ENCODE data around the gene ADGRD2.

The ADGRD2 gene

DNA sequence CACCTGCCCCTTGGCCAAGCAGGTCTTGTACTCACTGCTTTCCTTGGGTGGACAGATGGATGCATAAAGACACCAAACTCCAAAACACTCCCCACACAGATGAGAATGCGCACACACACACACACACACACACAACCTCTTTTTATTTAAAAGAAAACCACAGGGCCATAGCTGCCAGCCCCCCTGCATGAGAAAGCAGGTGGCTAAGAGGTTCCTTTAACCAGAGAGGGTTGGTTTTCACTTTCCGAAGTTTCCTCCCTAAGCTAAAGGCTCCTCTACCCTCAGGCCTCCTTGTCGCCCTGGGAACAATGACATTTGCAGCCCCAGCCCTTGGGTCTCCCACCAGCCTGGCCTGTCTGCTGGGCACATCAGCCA, 45.8 kb downstream of the ADGRD2 start:
- H3K4me2 ChIP-seq (ENCODE audit: low read length): no peak overlapping the region
- no peak overlapping the region for H3K27ac ChIP-seq (ENCODE audit: low read length)
- no peaks in the 10 kb centered on the region for H3K36me3 ChIP-seq (replicated peaks; ENCODE audit: low read depth, low read length)
- no peaks in the 10 kb centered on the region for H4K20me1 ChIP-seq (ENCODE audit: insufficient read depth, low read length)
- no peak overlapping the region for H2AFZ ChIP-seq (ENCODE audit: low read depth, low read length)
- H3K4me1 ChIP-seq (ENCODE audit: low read length): peaks cover 4% of the 10 kb centered on the region; the same call in 1 of the 2 replicates
- H3K4me3 ChIP-seq (ENCODE audit: low read length): no peak overlapping the region
- no peak overlapping the region for H3K9ac ChIP-seq (ENCODE audit: low read length)
- H3K27me3 ChIP-seq (ENCODE audit: low read depth, low read length): 0 out of 2 replicates have a peak, but pooled peaks cover 3% of the 10 kb centered on the region
- no peaks in the 10 kb centered on the region for H3K79me2 ChIP-seq (ENCODE audit: low read length)
- no peaks in the 10 kb centered on the region for H3K9me3 ChIP-seq (ENCODE audit: insufficient read depth, low read length)
- TF ChIP-seq, protein P1, sequence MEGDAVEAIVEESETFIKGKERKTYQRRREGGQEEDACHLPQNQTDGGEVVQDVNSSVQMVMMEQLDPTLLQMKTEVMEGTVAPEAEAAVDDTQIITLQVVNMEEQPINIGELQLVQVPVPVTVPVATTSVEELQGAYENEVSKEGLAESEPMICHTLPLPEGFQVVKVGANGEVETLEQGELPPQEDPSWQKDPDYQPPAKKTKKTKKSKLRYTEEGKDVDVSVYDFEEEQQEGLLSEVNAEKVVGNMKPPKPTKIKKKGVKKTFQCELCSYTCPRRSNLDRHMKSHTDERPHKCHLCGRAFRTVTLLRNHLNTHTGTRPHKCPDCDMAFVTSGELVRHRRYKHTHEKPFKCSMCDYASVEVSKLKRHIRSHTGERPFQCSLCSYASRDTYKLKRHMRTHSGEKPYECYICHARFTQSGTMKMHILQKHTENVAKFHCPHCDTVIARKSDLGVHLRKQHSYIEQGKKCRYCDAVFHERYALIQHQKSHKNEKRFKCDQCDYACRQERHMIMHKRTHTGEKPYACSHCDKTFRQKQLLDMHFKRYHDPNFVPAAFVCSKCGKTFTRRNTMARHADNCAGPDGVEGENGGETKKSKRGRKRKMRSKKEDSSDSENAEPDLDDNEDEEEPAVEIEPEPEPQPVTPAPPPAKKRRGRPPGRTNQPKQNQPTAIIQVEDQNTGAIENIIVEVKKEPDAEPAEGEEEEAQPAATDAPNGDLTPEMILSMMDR (IDR thresholded peaks at IDR 0.05; ENCODE audit: low read depth, low read length): no peak
- no peak for TF ChIP-seq EZH2phosphoT487 (IDR thresholded peaks at IDR 0.05; ENCODE audit: low read depth)

GRCh38 chr9:124496463-124496862, 46.2 kb downstream of the ADGRD2 start:
- Histone ChIP-seq H3K4me3 (ENCODE audit: low read length) (no peak overlapping the region), H3K4me1 (ENCODE audit: low read length) (peaks cover 6% of the 10 kb centered on the region; the same call in 1 of the 2 replicates), H3K36me3 (replicated peaks; ENCODE audit: low read depth, low read length) (no peaks in the 10 kb centered on the region)

DNA sequence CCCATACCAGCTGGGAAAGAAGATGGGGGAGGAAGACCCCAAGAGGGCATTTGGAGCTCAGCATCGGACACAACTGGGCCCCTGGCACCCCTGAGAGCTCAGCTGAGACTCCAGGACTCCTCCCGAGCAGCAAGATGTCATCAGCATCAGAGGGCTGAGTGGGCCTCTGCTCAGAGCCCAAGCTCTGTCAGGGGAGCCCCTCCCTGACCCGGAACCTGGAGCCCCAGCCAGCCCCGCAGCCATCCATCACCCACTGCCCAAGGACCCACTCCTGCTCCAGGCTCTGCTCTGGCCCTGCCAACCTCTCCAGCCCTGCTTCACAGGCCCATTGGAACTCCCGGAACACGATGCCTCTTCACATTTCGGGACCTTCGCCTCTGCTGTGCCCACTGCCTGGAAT, 47.2 kb downstream of the ADGRD2 start:
- no peak overlapping the region for H2AFZ ChIP-seq (ENCODE audit: low read depth, low read length)
- no peak overlapping the region for H3K27ac ChIP-seq (ENCODE audit: low read length)
- TF ChIP-seq, protein P1 (IDR thresholded peaks at IDR 0.05; ENCODE audit: low read depth, low read length): no peak
- TF ChIP-seq EZH2phosphoT487 (IDR thresholded peaks at IDR 0.05; ENCODE audit: low read depth): no peak
- H3K4me3 ChIP-seq (ENCODE audit: low read length): no peak overlapping the region
- H3K4me2 ChIP-seq (ENCODE audit: low read length): no peak overlapping the region
- H3K79me2 ChIP-seq (ENCODE audit: low read length): no peaks in the 10 kb centered on the region
- H4K20me1 ChIP-seq (ENCODE audit: insufficient read depth, low read length): no peaks in the 10 kb centered on the region
- no peaks in the 10 kb centered on the region for H3K9me3 ChIP-seq (ENCODE audit: insufficient read depth, low read length)
- peaks cover 6% of the 10 kb centered on the region; the same call in 1 of the 2 replicates for H3K4me1 ChIP-seq (ENCODE audit: low read length)
- no peaks in the 10 kb centered on the region for H3K36me3 ChIP-seq (replicated peaks; ENCODE audit: low read depth, low read length)
- no peaks in the 10 kb centered on the region for H3K27me3 ChIP-seq (ENCODE audit: low read depth, low read length)
- no peak overlapping the region for H3K9ac ChIP-seq (ENCODE audit: low read length)

More at GRCh38 chr9:124496463-124496862, 46.2 kb downstream of the ADGRD2 start:
- H3K27me3 ChIP-seq (ENCODE audit: low read depth, low read length): 0 out of 2 replicates have a peak, but pooled peaks cover 3% of the 10 kb centered on the region
- TF ChIP-seq, protein P1 (IDR thresholded peaks at IDR 0.05; ENCODE audit: low read depth, low read length): no peak
- TF ChIP-seq EZH2phosphoT487 (IDR thresholded peaks at IDR 0.05; ENCODE audit: low read depth): no peak
- H3K9me3 ChIP-seq (ENCODE audit: insufficient read depth, low read length): no peaks in the 10 kb centered on the region
- no peak overlapping the region for H2AFZ ChIP-seq (ENCODE audit: low read depth, low read length)
- no peak overlapping the region for H3K4me2 ChIP-seq (ENCODE audit: low read length)
- no peaks in the 10 kb centered on the region for H3K79me2 ChIP-seq (ENCODE audit: low read length)
- no peaks in the 10 kb centered on the region for H4K20me1 ChIP-seq (ENCODE audit: insufficient read depth, low read length)
- no peak overlapping the region for H3K9ac ChIP-seq (ENCODE audit: low read length)
- no peak overlapping the region for H3K27ac ChIP-seq (ENCODE audit: low read length)

DNA sequence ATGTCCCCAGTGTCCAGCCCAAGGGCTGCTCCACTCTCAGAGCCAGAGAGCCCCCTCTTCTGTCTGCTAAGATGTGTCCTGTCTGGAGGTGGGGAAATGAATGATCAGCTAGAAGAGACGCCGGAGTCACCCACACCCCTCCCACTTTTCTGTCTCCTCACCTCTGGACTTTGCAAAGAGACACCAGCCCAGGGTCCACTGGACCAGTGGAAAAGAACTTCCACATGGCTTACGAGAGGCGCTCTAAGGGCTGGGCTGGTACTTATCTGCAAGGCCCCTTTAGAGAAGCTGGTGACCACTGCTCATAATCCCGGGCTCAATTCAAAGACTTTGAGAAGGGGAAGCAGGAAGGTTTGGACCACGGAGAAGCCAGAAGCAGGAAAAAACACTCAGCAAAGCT, 47.8 kb downstream of the ADGRD2 start:
- no peak overlapping the region for H3K4me2 ChIP-seq (ENCODE audit: low read length)
- no peak overlapping the region for H3K27ac ChIP-seq (ENCODE audit: low read length)
- H3K4me3 ChIP-seq (ENCODE audit: low read length): no peak overlapping the region
- no peaks in the 10 kb centered on the region for H3K27me3 ChIP-seq (ENCODE audit: low read depth, low read length)
- H2AFZ ChIP-seq (ENCODE audit: low read depth, low read length): no peak overlapping the region
- no peaks in the 10 kb centered on the region for H4K20me1 ChIP-seq (ENCODE audit: insufficient read depth, low read length)
- no peaks in the 10 kb centered on the region for H3K79me2 ChIP-seq (ENCODE audit: low read length)
- peaks cover 6% of the 10 kb centered on the region; the same call in 1 of the 2 replicates for H3K4me1 ChIP-seq (ENCODE audit: low read length)
- H3K9me3 ChIP-seq (ENCODE audit: insufficient read depth, low read length): no peaks in the 10 kb centered on the region
- TF ChIP-seq, protein P1 (IDR thresholded peaks at IDR 0.05; ENCODE audit: low read depth, low read length): no peak
- no peak for TF ChIP-seq EZH2phosphoT487 (IDR thresholded peaks at IDR 0.05; ENCODE audit: low read depth)
- H3K36me3 ChIP-seq (replicated peaks; ENCODE audit: low read depth, low read length): no peaks in the 10 kb centered on the region
- no peak overlapping the region for H3K9ac ChIP-seq (ENCODE audit: low read length)

All from OCI-LY3 (cell line).